Gastroesophageal sphincter (tissue), 4 donors: ENCODE results near the gene HOXC9. TPM values are rescaled to one million over a fixed set of nuclear protein-coding genes. Genes with fewer than 3 reads are reported as not detected.

Experiments used
- ATAC-seq: fragments of 150-250 bp; one replicate; pipeline ENCODE4 v1.9.1; 2016; ENCODE audit warnings: mild to moderate bottlenecking, moderate library complexity
- H3K27ac ChIP-seq, 4 donors: fragments of 200-600 bp; sonication (generic) in 3 of 4; 1 replicate in 3 of 4; 2 replicates in 1 of 4; pipeline ENCODE4 v1.5.1; 2016 to 2019
- H3K27me3 ChIP-seq: fragments of 200-600 bp; sonication (generic); one replicate; pipeline ENCODE4 v1.5.1; 2019
- H3K36me3 ChIP-seq, 2 donors: fragments of 200-600 bp; sonication (generic); one replicate each; pipeline ENCODE4 v1.5.1; 2019; ENCODE audit warnings: control low read depth in 1 of 2
- H3K4me1 ChIP-seq, 3 donors: fragments of 200-600 bp; sonication (generic); 1 replicate in 2 of 3; 2 replicates in 1 of 3; pipeline ENCODE4 v1.5.1; 2016 to 2019; ENCODE audit warnings: control low read depth in 2 of 3
- H3K4me3 ChIP-seq, 2 donors: fragments of 200-600 bp; sonication (generic); one replicate each; pipeline ENCODE4 v1.5.1; 2019; ENCODE audit warnings: mild to moderate bottlenecking in 1 of 2, moderate library complexity in 1 of 2
- H3K9me3 ChIP-seq, 3 donors: fragments of 200-600 bp; sonication (generic); one replicate each; pipeline ENCODE4 v1.5.1; 2017 to 2019; ENCODE audit warnings: control low read depth in 2 of 3
- EP300 ChIP-seq: sonication (generic); formaldehyde crosslinking; IDR thresholded peaks from one replicate; pipeline ENCODE4 v1.6.1; 2017; ENCODE audit warnings: antibody characterized with exemption, mild to moderate bottlenecking
- POLR2A ChIP-seq, 2 donors: fragments of 450-650 bp; IDR thresholded peaks; one replicate each; pipeline ENCODE4 v1.6.1; 2017; ENCODE audit warnings: antibody characterized with exemption in 2 of 2, mild to moderate bottlenecking in 2 of 2, moderate library complexity in 1 of 2
- POLR2AphosphoS5 ChIP-seq: sonication (generic); formaldehyde crosslinking; IDR thresholded peaks from one replicate; pipeline ENCODE4 v1.6.1; 2017; ENCODE audit warnings: antibody characterized with exemption
- WGBS, 2 donors: methylation state at CpG; one replicate each; pipeline ENCODE4 v1.1.5; 2018; ENCODE audit warnings: low coverage in 1 of 2; 5-methylcytosine and 5-hydroxymethylcytosine counted together
- total RNA-seq, 4 donors: library from RNA; depleted of rRNA; stranded (reverse); fragments of >200 nt; gene quantifications; one replicate each; pipeline ENCODE4 v1.1.0, GENCODE V29; 2016
- TF ChIP-seq, protein P1 (sequence below), 4 experiments: fragments of 200-600 bp in 2 of 4; fragments of 450-650 bp in 2 of 4; sonication (generic) in 1 of 4; IDR thresholded peaks; one replicate each; pipeline ENCODE4 v1.5.1; 2017 to 2019; ENCODE audit warnings: antibody characterized with exemption in 4 of 4, mild to moderate bottlenecking in 2 of 4, moderate library complexity in 2 of 4

Gene HOXC9
- total RNA-seq, 4 donors from 2014 or later: not detected

DNA sequence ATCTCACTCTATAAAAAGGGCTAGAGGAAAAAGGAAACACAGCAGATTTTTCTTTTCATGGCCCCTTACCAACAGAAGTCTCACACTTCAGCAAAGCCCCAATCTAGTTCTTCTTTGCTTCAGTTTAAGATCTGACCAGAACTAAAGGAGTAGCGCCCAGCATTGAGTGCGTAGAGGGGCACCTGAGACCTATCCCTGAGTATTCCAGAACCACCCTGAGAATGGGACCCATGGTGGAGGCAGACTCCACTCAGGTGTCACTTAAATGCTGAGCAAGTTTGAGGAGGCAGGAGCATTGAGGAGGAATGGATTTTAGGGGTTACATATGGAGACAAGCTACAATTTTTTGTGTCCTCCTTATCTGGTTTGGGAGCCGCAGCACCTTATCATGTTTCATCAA, 28.8 kb upstream of the HOXC9 start:
- H3K36me3 ChIP-seq: no peaks in the 10 kb centered on the region
- no peaks in the 10 kb centered on the region for H3K9me3 ChIP-seq
- ATAC-seq: no peak
- TF ChIP-seq POLR2AphosphoS5 (no peak), EP300 (no peak), POLR2A (IDR thresholded peaks at IDR 0.05) (no peak)
- TF ChIP-seq, protein P1, sequence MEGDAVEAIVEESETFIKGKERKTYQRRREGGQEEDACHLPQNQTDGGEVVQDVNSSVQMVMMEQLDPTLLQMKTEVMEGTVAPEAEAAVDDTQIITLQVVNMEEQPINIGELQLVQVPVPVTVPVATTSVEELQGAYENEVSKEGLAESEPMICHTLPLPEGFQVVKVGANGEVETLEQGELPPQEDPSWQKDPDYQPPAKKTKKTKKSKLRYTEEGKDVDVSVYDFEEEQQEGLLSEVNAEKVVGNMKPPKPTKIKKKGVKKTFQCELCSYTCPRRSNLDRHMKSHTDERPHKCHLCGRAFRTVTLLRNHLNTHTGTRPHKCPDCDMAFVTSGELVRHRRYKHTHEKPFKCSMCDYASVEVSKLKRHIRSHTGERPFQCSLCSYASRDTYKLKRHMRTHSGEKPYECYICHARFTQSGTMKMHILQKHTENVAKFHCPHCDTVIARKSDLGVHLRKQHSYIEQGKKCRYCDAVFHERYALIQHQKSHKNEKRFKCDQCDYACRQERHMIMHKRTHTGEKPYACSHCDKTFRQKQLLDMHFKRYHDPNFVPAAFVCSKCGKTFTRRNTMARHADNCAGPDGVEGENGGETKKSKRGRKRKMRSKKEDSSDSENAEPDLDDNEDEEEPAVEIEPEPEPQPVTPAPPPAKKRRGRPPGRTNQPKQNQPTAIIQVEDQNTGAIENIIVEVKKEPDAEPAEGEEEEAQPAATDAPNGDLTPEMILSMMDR (IDR thresholded peaks at IDR 0.05): no peak
- 71 to 100% methylated on average over 2 of the region's 3 CpGs for WGBS, 2 donors
- H3K4me1 ChIP-seq: peaks cover 0 to 39% (median 19%) of the 10 kb centered on the region in 3 donors
- H3K4me3 ChIP-seq: no peak overlapping the region
- peaks cover 100% of the 10 kb centered on the region for H3K27me3 ChIP-seq
- H3K27ac ChIP-seq: no peak overlapping the region

DNA sequence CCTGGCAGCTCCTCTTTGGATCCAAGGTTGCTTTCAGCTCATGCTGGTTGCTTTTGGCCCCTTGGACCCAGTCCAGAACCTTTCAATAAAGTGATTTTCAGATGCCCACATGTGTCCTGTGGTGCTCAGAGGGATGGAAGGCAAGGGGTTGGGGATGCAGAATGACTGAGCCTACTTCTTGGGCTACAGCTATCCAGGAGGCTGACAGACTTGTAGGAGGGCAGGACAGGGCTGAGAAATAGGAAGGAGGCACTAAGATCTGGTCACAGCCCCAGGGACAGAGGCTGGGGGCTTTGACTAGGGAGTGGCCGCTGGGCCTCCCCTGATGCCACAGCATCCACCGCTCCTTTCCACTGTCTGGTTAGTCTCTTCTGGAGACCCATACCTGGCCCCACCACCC, 28.3 kb upstream of the HOXC9 start:
- no peak overlapping the region for H3K27ac ChIP-seq
- ATAC-seq: no peak
- no peak for TF ChIP-seq POLR2AphosphoS5
- TF ChIP-seq POLR2A (IDR thresholded peaks at IDR 0.05): no peak
- TF ChIP-seq, protein P1 (IDR thresholded peaks at IDR 0.05): no peak
- TF ChIP-seq EP300: no peak
- H3K4me3 ChIP-seq: no peak overlapping the region
- no CpG with 5 or more reads among the region's 2 CpGs for WGBS, 2 donors
- H3K9me3 ChIP-seq: no peaks in the 10 kb centered on the region
- H3K4me1 ChIP-seq: peaks cover 0 to 34% (median 15%) of the 10 kb centered on the region in 3 donors
- H3K27me3 ChIP-seq: peaks cover 100% of the 10 kb centered on the region
- H3K36me3 ChIP-seq: no peaks in the 10 kb centered on the region

DNA sequence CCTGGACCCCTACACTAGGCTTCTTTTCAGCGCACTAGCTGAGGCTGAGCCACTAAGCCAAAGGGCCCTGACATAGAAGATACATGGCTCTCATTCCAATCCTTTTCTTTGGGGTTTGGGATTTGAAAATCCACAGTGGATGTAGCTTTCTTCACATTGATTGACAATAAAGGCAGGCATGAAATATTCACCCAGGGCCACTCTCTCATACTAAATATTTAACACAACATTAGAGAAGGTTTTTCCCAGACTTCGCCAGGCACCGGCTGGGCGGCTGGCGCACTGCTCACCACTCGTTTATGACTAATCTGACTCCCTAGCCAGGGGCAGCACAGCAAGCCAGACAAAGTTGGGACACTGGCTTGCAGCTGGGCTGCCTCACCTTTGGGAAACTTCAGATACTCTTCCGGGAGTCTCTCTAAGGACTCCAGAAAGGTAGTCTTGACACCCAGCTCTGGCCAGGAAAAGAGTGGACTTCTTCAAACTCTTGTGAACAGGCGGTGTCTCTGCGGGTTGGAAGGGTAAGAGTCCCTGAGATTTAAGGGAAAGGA, 27.7 kb upstream of the HOXC9 start:
- peaks cover 0 to 32% (median 14%) of the 10 kb centered on the region in 3 donors for H3K4me1 ChIP-seq
- TF ChIP-seq EP300: no peak
- TF ChIP-seq, protein P1 (IDR thresholded peaks at IDR 0.05): no peak
- TF ChIP-seq POLR2A (IDR thresholded peaks at IDR 0.05): no peak
- no peak for TF ChIP-seq POLR2AphosphoS5
- no peaks in the 10 kb centered on the region for H3K9me3 ChIP-seq
- ATAC-seq: no peak
- peaks cover 100% of the 10 kb centered on the region for H3K27me3 ChIP-seq
- H3K4me3 ChIP-seq: no peak overlapping the region
- H3K27ac ChIP-seq: no peak overlapping the region
- no peaks in the 10 kb centered on the region for H3K36me3 ChIP-seq
- 20 to 43% methylated on average over 1 to 2 of the region's 9 CpGs for WGBS, 2 donors

GRCh38 chr12:53972722-53973235, 27.2 kb upstream of the HOXC9 start, which contains the start of gene HOXC11:
HOXC11 (plus strand) TSS chr12:53973126; CDS start chr12:53973242, 116 bp downstream.
- H3K4me1 ChIP-seq: peaks cover 0 to 32% (median 14%) of the 10 kb centered on the region in 3 donors
- peak within 1 kb of the TSS in 1 of 2 donors; percentile 37 for H3K4me3 ChIP-seq
- H3K36me3 ChIP-seq: no peaks in the 10 kb centered on the region
- 7 to 28% methylated on average over 3 to 12 of the region's 21 CpGs for WGBS, 2 donors
- H3K9me3 ChIP-seq: no peaks in the 10 kb centered on the region
- no peak within 1 kb of the TSS for H3K27ac ChIP-seq
- no peak for TF ChIP-seq POLR2AphosphoS5
- no peak for TF ChIP-seq POLR2A (IDR thresholded peaks at IDR 0.05)
- TF ChIP-seq, protein P1 (IDR thresholded peaks at IDR 0.05): no peak
- no peak for TF ChIP-seq EP300
- peaks cover 100% of the 10 kb centered on the region for H3K27me3 ChIP-seq
- ATAC-seq: no peak
